Right renal pelvis (tissue), 4 donors: Measurements from ENCODE around the gene SPTAN1. TPM values are rescaled to one million over a fixed set of nuclear protein-coding genes. Genes with fewer than 3 reads are reported as not detected.

Source experiments
- DNase-seq, 4 donors: peaks; one replicate each; pipeline ENCODE4 v3.0.0-alpha.2; 2013; ENCODE audit warnings: low read depth in 4 of 4, low spot score in 3 of 4, missing footprints in 1 of 4
- polyA plus RNA-seq, 4 donors: library from polyadenylated mRNA; unstranded; fragments of 120-200 nt; gene quantifications; one replicate each; pipeline ENCODE4 v1.2.1, GENCODE V29; 2013; ENCODE audit not compliant: insufficient read length in 4 of 4

The SPTAN1 gene
- polyA plus RNA-seq, 4 donors: 301 to 363 (median 329) TPM

- no peak for DNase-seq
These were observed 41.5 kb downstream of the SPTAN1 start for GRCh38 chr9:128593856-128594255.

GRCh38 chr9:128595471-128595870, 43.1 kb downstream of the SPTAN1 start:
- no peak for DNase-seq

- DNase-seq: no peak
These were observed 47.7 kb downstream of the SPTAN1 start for GRCh38 chr9:128600099-128600498.

- no peak for DNase-seq
These were observed 51.3 kb downstream of the SPTAN1 start for GRCh38 chr9:128603697-128604096.

- no peak for DNase-seq
These were observed 55.4 kb downstream of the SPTAN1 start for GRCh38 chr9:128607642-128608350.

GRCh38 chr9:128610897-128611296, 58.5 kb downstream of the SPTAN1 start:
- DNase-seq: no peak

GRCh38 chr9:128611600-128612394, 59.4 kb downstream of the SPTAN1 start:
- DNase-seq: no peak

GRCh38 chr9:128614728-128615127, 62.3 kb downstream of the SPTAN1 start:
- DNase-seq: no peak

GRCh38 chr9:128615571-128615970, 63.2 kb downstream of the SPTAN1 start:
- DNase-seq: no peak

GRCh38 chr9:128617943-128618342, 65.6 kb downstream of the SPTAN1 start:
- DNase-seq: no peak

- no peak for DNase-seq
These were observed 66.7 kb downstream of the SPTAN1 start for GRCh38 chr9:128619127-128619526.

- no peak for DNase-seq
These were observed 67.4 kb downstream of the SPTAN1 start for GRCh38 chr9:128619779-128620178.

- DNase-seq: no peak
These were observed 69.5 kb downstream of the SPTAN1 start for GRCh38 chr9:128621730-128622455.

GRCh38 chr9:128624566-128624965, 72.2 kb downstream of the SPTAN1 start:
- no peak for DNase-seq

GRCh38 chr9:128625391-128626146, 73.2 kb downstream of the SPTAN1 start:
- DNase-seq: no peak

- DNase-seq: no peak
These were observed 73.8 kb downstream of the SPTAN1 start for GRCh38 chr9:128626181-128626580.

- no peak for DNase-seq
These were observed 74.8 kb downstream of the SPTAN1 start for GRCh38 chr9:128627127-128627715.

GRCh38 chr9:128627906-128628305, 75.5 kb downstream of the SPTAN1 start:
- no peak for DNase-seq

- no peak for DNase-seq
These were observed 76.2 kb downstream of the SPTAN1 start for GRCh38 chr9:128628471-128629048.

GRCh38 chr9:128629136-128629535, 76.7 kb downstream of the SPTAN1 start:
- DNase-seq: no peak
